GM19397 (cell line): ENCODE results near the gene FGD6.
"Not testable (repeated sequence)": the region's sequence is repeated elsewhere in the genome, so short reads cannot be mapped to it uniquely, and the experiment has no call there.

Source experiments
- ATAC-seq: cut with Tn5 transposase; IDR thresholded peaks from one replicate; pipeline ENCODE4 v1.9.1; 2021; ENCODE audit warnings: mild to moderate bottlenecking, moderate library complexity; ENCODE audit not compliant: unreplicated experiment

FGD6 gene

DNA sequence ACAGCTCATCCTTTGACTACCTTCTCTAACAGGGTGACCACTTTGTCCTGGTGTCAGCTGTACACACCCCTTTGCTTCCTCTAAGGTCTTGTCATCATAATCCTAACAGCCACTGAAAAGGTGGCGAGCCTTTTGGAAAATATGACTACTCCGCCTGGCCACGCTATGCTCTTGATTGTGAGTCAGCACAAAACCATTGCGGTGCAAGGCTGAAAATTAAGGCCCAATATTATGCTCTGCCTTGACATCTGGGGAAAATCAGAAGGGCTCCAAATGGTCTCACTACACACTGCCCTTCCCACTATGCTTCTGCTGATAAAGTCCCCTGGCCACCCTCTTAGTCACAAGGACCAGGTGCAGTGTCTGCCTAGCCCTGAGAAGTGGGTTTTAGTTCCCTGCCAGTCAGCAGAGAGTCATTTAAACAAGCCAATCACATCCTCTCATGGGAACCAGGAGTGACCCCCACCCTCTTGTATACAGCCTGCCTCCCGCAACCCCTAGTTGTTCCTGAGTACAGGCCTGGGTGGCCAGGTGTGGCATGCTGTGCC lies 34.3 kb downstream of the FGD6 start:
- ATAC-seq, result no peak

DNA sequence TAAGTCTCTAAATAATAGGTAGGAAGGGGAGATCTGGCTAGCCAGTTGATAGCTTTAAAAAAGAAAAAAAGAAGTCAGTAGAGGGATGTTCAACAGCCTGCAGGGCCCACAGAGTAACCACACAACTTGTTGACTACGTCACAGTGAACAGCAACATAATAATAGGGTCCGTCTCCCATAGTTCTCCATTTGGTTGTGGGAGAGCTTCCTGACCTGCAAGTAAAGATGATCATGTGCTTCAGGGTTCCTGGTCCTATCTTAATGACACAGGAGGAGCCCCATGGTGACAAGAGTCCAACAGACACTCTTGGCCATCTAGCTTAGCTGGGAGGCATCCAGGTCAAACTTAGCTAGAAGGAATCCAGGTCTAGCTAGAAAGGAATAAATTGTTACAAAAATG lies 36.2 kb downstream of the FGD6 start:
- ATAC-seq, result no peak

GRCh38 chr12:95179011-95179410 lies 38.3 kb downstream of the FGD6 start:
- ATAC-seq, result no peak

- ATAC-seq, result no peak
These were observed 39.1 kb downstream of the FGD6 start for GRCh38 chr12:95178136-95178535.

GRCh38 chr12:95177201-95177768 lies 40.0 kb downstream of the FGD6 start:
- ATAC-seq, result no peak

- ATAC-seq, result no peak
These were observed 43.6 kb downstream of the FGD6 start for GRCh38 chr12:95173392-95174251.

DNA sequence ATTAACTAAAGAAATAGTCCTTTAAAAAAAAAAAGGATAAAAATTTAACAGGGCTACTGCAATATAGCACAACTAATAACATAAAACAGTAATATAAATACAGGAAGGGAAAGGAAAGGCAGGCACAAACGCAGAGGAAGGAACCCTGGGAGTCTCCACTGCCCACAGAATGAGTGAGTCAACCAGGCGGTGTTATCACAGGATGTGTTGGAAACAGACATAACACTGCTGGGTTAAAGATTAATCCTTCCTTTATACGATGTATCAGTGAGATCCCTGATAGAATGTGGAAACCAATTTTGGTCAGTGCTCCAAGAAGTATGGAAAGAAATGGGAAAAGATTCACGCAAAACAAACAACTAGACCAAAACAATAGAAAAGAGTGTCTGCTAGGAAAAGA lies 47.9 kb downstream of the FGD6 start:
- no peak for ATAC-seq

DNA sequence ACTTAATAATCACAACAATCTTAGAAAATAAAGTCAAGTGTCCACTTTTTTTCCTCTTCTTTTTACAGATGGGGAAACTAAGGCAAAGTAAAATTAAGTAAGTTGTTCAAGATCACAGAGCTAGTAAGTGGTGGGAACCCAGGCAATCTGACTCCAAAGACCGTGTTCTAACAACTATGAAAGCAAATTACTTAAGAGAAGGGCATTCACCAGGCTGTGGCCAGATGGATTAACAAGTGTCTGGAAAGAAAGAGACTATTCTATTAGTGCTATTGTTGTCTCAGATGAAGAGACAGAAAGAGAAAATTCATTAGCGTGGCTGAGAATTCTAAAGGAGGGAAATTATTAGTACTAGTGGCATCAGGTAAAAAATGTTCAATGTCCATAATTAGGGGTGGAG lies 48.5 kb downstream of the FGD6 start:
- no peak for ATAC-seq

GRCh38 chr12:95164656-95165055 lies 52.6 kb downstream of the FGD6 start:
- ATAC-seq, result no peak

DNA sequence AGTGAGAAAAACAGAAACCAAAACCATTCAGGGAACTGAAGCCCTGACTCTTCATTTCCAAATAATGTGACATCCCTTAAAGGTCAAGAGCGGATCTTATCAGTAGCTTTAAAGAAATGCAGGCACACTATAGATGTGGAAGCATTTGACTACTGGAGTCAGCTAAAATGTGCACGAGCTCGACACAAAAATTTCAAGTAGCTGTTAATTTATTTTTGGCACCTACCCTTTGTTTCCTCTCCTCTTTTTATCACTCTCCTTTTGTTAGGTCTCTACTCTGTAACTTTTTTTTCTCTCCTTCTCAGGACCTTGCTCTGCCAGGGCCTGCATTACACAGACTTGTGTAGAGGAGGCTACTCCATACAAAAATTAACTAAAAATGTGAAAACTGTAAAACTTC lies 58.3 kb downstream of the FGD6 start:
- no peak for ATAC-seq

DNA sequence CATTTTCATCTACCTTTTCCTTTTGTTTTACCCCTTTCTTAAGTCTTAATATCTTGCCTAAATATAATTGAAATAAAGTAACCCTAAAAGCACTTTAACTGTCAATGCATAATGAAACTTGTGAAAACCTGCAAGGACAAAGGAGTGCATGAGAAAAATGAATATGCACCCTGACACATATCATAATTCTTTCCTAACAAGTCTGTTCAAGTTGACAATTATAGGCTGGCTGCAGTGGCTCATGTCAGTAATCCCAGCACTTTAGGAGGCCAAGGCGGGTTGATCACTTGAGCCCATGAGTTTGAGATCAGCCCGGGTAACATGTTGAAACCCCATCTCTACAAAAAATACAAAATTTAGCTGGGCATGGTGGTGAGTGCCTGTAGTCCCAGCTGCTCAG lies 65.4 kb downstream of the FGD6 start:
- no peak for ATAC-seq

GRCh38 chr12:95151406-95151805 lies 65.9 kb downstream of the FGD6 start:
- no peak for ATAC-seq

- no peak for ATAC-seq
These were observed 66.8 kb downstream of the FGD6 start for GRCh38 chr12:95150501-95150900.

GRCh38 chr12:95147866-95148265 lies 69.4 kb downstream of the FGD6 start:
- ATAC-seq, result no peak

GRCh38 chr12:95146769-95147168 lies 70.5 kb downstream of the FGD6 start:
- no peak for ATAC-seq

DNA sequence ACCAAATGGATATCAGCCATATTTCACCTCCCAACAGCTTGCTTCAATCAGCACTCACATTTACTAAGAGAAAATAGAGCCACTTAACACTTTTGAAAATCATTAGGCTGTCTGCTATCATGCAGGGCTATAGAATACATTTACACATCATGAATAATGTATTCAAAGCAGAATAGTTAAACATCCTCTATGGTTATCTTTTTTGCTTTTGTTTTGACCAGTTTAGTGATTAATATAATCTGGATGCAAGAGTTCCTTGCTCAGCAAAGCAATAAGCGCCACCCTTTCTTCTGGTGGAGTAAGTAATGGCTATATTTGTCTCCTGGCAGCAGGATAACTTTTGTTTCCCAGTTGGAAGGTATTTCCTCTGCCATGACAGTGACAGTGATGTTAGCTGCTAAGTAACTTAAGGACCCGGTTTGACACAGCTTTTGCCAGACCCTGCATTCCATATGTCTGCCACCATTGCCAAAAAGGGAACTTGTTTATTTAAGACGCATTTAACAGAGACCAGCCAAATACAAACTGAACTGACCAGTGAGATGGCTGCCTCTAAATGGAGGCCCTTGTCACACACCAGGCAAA lies 73.6 kb downstream of the FGD6 start:
- ATAC-seq, result no peak

GRCh38 chr12:95142431-95143151 lies 74.7 kb downstream of the FGD6 start:
- no peak for ATAC-seq

GRCh38 chr12:95141310-95141709 lies 76.0 kb downstream of the FGD6 start:
- no peak for ATAC-seq

- not testable (repeated sequence) for ATAC-seq
These were observed 79.2 kb downstream of the FGD6 start for GRCh38 chr12:95138031-95138430.

- ATAC-seq, result no peak
These were observed 80.7 kb downstream of the FGD6 start for GRCh38 chr12:95136598-95136997.

GRCh38 chr12:95134085-95134484 lies 83.2 kb downstream of the FGD6 start:
- ATAC-seq, result no peak
